IMR-90 (cell line): ENCODE data around the gene ARMS2. TPM values are rescaled to one million over a fixed set of nuclear protein-coding genes. Genes with fewer than 3 reads are reported as not detected.

Experiments
- ATAC-seq: fragments of 200-7000 bp; cut with Tn5 transposase; 2 replicates; pipeline ENCODE4 v1.9.1; 2020; ENCODE audit warnings: low read depth, mild to moderate bottlenecking, moderate library complexity
- BruUV-seq: library from RNA; stranded (reverse); fragments of 400-500 nt; replicated peaks from 2 replicates; lab custom pipeline; 2021; lab: Mats Ljungman, UMichigan
- CTCF ChIA-PET: fragments of 300-600 bp; formaldehyde crosslinking; extraction: SDS; loops from one replicate; lab custom pipeline; 2021; ENCODE audit warnings: antibody characterized with exemption; lab: Yijun Ruan, JAX
- POLR2A ChIA-PET: fragments of 300-600 bp; sonication (Branson Sonifier 250); formaldehyde crosslinking; loops from one replicate; lab custom pipeline; 2022; ENCODE audit warnings: antibody characterized with exemption; ENCODE audit not compliant: unreplicated experiment; lab: Charles Lee
- DNase-seq: peaks from one replicate; pipeline ENCODE4 v3.0.0; 2013
- H2AFZ ChIP-seq: replicated peaks from 2 replicates; pipeline ENCODE3; 2013; ENCODE audit warnings: low read length, mild to moderate bottlenecking; ENCODE audit not compliant: poor library complexity
- H2AK5ac ChIP-seq: 2 replicates; pipeline ENCODE4 v1.6.1; 2013; ENCODE audit warnings: low read depth, low read length, inconsistent platforms
- H2AK9ac ChIP-seq: replicated peaks from 2 replicates; pipeline ENCODE3; 2013; ENCODE audit warnings: mild to moderate bottlenecking, low read depth, low read length, moderate library complexity; ENCODE audit not compliant: poor library complexity
- H2BK120ac ChIP-seq: 2 replicates; pipeline ENCODE4 v1.6.1; 2013; ENCODE audit warnings: low read depth, low read length, inconsistent platforms
- H2BK15ac ChIP-seq: 3 replicates; pipeline ENCODE4 v1.6.1; 2013; ENCODE audit warnings: low read depth, low read length, inconsistent platforms
- H2BK20ac ChIP-seq: 2 replicates; pipeline ENCODE4 v1.6.1; 2013; ENCODE audit warnings: low read depth, mild to moderate bottlenecking, inconsistent platforms, low read length, moderate library complexity
- H2BK5ac ChIP-seq: 2 replicates; pipeline ENCODE4 v1.6.1; 2013; ENCODE audit warnings: mild to moderate bottlenecking, low read depth, low read length, inconsistent platforms; ENCODE audit not compliant: poor library complexity, severe bottlenecking
- H3K14ac ChIP-seq: replicated peaks from 2 replicates; pipeline ENCODE4 v1.6.1; 2013; ENCODE audit warnings: low read depth, low read length, inconsistent platforms
- H3K18ac ChIP-seq: 2 replicates; pipeline ENCODE4 v1.6.1; 2013; ENCODE audit warnings: low read depth, low read length, control low read depth
- H3K23ac ChIP-seq: 2 replicates; pipeline ENCODE4 v1.6.1; 2013; ENCODE audit warnings: low read depth, low read length, inconsistent platforms
- H3K27ac ChIP-seq: 2 replicates; pipeline ENCODE4 v1.5.1; 2013; ENCODE audit warnings: mild to moderate bottlenecking, control low read depth, low read length; ENCODE audit not compliant: insufficient read depth
- H3K27me3 ChIP-seq: 2 replicates; pipeline ENCODE4 v1.6.1; 2013; ENCODE audit warnings: low read length; ENCODE audit not compliant: control insufficient read depth, insufficient read depth
- H3K36me3 ChIP-seq: 2 replicates; pipeline ENCODE4 v1.6.1; 2013; ENCODE audit warnings: low read length, mixed read lengths; ENCODE audit not compliant: control insufficient read depth, insufficient read depth
- H3K4ac ChIP-seq: 2 replicates; pipeline ENCODE4 v1.6.1; 2013; ENCODE audit warnings: low read depth, low read length, inconsistent platforms
- H3K4me1 ChIP-seq: 2 replicates; pipeline ENCODE4 v1.6.1; 2013; ENCODE audit warnings: low read length, mixed read lengths; ENCODE audit not compliant: control insufficient read depth, insufficient read depth
- H3K4me2 ChIP-seq: 2 replicates; pipeline ENCODE4 v1.6.1; 2013; ENCODE audit warnings: low read depth, mild to moderate bottlenecking, control low read depth, low read length, moderate library complexity
- H3K4me3 ChIP-seq: 2 replicates; pipeline ENCODE4 v1.5.1; 2013; ENCODE audit warnings: low read depth, mild to moderate bottlenecking, control low read depth, low read length, moderate library complexity; ENCODE audit not compliant: insufficient read depth
- H3K56ac ChIP-seq: 2 replicates; pipeline ENCODE4 v1.6.1; 2013; ENCODE audit warnings: low read length, inconsistent platforms; ENCODE audit not compliant: insufficient read depth; ENCODE audit errors: extremely low read depth
- H3K79me1 ChIP-seq, 2 experiments: 2 replicates each; pipeline ENCODE4 v1.6.1; 2013; ENCODE audit warnings: low read length in 2 of 2, inconsistent platforms in 1 of 2, low read depth in 1 of 2
- H3K9ac ChIP-seq: 2 replicates; pipeline ENCODE4 v1.6.1; 2013; ENCODE audit warnings: low read depth, low read length, control low read depth
- H3K9me1 ChIP-seq: 2 replicates; pipeline ENCODE4 v1.6.1; 2013; ENCODE audit warnings: low read length, inconsistent platforms; ENCODE audit not compliant: insufficient read depth
- H3K9me3 ChIP-seq: 2 replicates; pipeline ENCODE4 v1.6.1; 2013; ENCODE audit warnings: low read length; ENCODE audit not compliant: control insufficient read depth, insufficient read depth
- H4K20me1 ChIP-seq: 2 replicates; pipeline ENCODE4 v1.6.1; 2013; ENCODE audit warnings: low read length, inconsistent platforms; ENCODE audit not compliant: insufficient read depth
- H4K5ac ChIP-seq: 2 replicates; pipeline ENCODE4 v1.6.1; 2013; ENCODE audit warnings: mild to moderate bottlenecking, low read depth, low read length, control low read depth
- H4K8ac ChIP-seq, 2 experiments: 2 replicates each; pipeline ENCODE4 v1.6.1; 2013; ENCODE audit warnings: low read depth in 2 of 2, low read length in 2 of 2, control low read depth in 1 of 2, inconsistent platforms in 1 of 2
- H4K91ac ChIP-seq: 2 replicates; pipeline ENCODE4 v1.6.1; 2013; ENCODE audit warnings: low read depth, low read length, inconsistent platforms; ENCODE audit not compliant: insufficient read depth
- CEBPB ChIP-seq: IDR thresholded peaks from 2 replicates; pipeline ENCODE4 v1.6.1; 2012; ENCODE audit warnings: low read depth, low read length, improper control_type of control experiment
- MAFK ChIP-seq: IDR thresholded peaks from 2 replicates; pipeline ENCODE4 v1.6.1; 2012; ENCODE audit warnings: low read depth, low read length, improper control_type of control experiment
- MAZ ChIP-seq: IDR thresholded peaks from 2 replicates; pipeline ENCODE4 v1.6.1; 2012; ENCODE audit warnings: low read depth, mild to moderate bottlenecking, low read length, improper control_type of control experiment, moderate library complexity, borderline replicate concordance
- MXI1 ChIP-seq: IDR thresholded peaks from 2 replicates; pipeline ENCODE4 v1.6.1; 2012; ENCODE audit warnings: low read depth, mild to moderate bottlenecking, low read length, moderate library complexity, borderline replicate concordance
- POLR2A ChIP-seq: IDR thresholded peaks from 2 replicates; pipeline ENCODE4 v1.6.1; 2012; ENCODE audit warnings: mild to moderate bottlenecking, low read depth, low read length
- WGBS, 2 experiments: methylation state at CpG; one replicate each; pipeline versions ENCODE4 v1.1.5 to v1.1.7; 2013; ENCODE audit warnings: missing lambda C conversion rate in 2 of 2; ENCODE audit not compliant: insufficient read length in 1 of 2; ENCODE audit errors: extremely low coverage in 2 of 2; 5-methylcytosine and 5-hydroxymethylcytosine counted together
- dilution Hi-C: fragments of 300-500 bp; cut with HindIII; formaldehyde crosslinking; loops from one replicate; pipeline ENCODE4 v1.14.3; 2018; ENCODE audit warnings: low sequenced_read_pairs; ENCODE audit not compliant: unreplicated experiment
- in situ Hi-C: fragments of 300-500 bp; cut with MboI; formaldehyde crosslinking; loops from 3 replicates; pipeline ENCODE4 v1.14.3; 2019; ENCODE audit warnings: low sequenced_read_pairs, inconsistent platforms, mixed read lengths
- intact Hi-C: fragments of 100-400 bp; cut with micrococcal nuclease; formaldehyde crosslinking; loops from 2 replicates; pipeline ENCODE4 v1.10.0; 2022
- microRNA-seq, 2 experiments: library from miRNA; stranded (forward) in 1 of 2; unstranded in 1 of 2; fragments of 10-50 nt in 1 of 2; fragments of <30 nt in 1 of 2; gene quantifications in 1 of 2; microRNA quantifications in 1 of 2; one replicate each; pipeline versions ENCODE3 to v1.1.0; 2013 to 2020; ENCODE audit not compliant: insufficient read depth in 1 of 2, insufficient read length in 1 of 2, unreplicated experiment in 1 of 2
- polyA plus RNA-seq, 3 experiments: library from polyadenylated mRNA; depleted of rRNA; stranded (reverse); fragments of >200 nt; gene quantifications; 2 replicates each; pipeline ENCODE4 v1.2.3, GENCODE V29; 2012; ENCODE audit warnings: low replicate concordance in 1 of 3
- small RNA-seq, 5 experiments: library from RNA; depleted of rRNA; stranded (forward); fragments of <200 nt; gene quantifications; one replicate each; pipeline ENCODE3, GENCODE V24; 2012
- total RNA-seq: library from RNA; depleted of rRNA; stranded (reverse); fragments of >200 nt; gene quantifications from 2 replicates; pipeline ENCODE4 v1.2.3, GENCODE V29; 2012; rRNA removed

Gene ARMS2
- total and polyA plus RNA-seq, 2 of the 4 experiments (the other 2 are of a cell fraction), result not detected

DNA sequence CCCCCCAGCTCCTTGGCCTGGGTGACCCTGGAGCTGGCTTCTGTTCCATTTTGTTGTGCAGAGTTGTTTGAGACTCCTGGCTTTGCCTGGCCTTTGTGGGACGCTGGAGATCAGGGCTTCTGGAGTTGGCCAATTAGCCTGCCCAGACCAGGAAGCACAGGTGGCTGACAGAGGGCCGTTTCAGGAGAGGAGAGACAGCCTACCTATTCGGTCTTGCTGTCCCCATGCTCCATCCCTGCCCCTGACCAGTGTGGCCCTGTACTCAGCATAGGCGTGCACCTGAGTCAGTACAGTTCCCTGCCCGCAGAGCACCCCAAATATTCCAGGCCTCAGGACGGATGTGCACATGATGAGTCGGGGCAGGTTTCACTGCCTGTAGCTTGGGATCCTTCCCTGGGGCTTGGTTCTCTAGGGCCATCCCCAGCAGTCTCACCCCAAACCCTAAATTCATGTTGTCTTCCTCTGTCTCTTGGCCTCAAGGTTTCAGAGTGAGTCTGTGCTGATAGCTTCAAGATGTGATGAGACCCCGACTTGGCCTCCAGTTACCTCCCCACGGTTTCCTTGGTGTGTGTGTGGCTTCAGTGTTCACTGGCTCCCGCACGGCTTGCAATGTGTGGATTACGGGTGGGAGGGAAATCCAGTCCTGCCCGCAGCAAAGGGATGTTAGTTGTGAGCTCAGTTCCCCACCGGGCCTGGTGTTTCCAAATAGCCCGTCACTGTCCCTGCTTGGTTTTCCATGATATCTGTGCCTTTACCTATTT, 51.6 kb downstream of the ARMS2 start:
- Histone ChIP-seq H3K27me3 (no peaks in the 10 kb centered on the region), H3K4me2 (no peak overlapping the region), H3K23ac (no peak overlapping the region), H3K36me3 (peaks cover 25% of the 10 kb centered on the region), H3K9me3 (no peaks in the 10 kb centered on the region), H2AK5ac (no peak overlapping the region), H3K9me1 (peaks cover 3% of the 10 kb centered on the region), H3K4ac (no peak overlapping the region), H4K8ac (no peak overlapping the region), H4K20me1 (peaks cover 8% of the 10 kb centered on the region), H3K18ac (no peak overlapping the region), H3K56ac (no peak overlapping the region), H2BK15ac (no peak overlapping the region), H3K79me1 (no peaks in the 10 kb centered on the region; a peak in 1 of 4 replicates), H3K27ac (no peak overlapping the region), H3K9ac (no peak overlapping the region), H2BK120ac (no peak overlapping the region), H2AFZ (no peak overlapping the region), H3K4me3 (no peak overlapping the region), H2BK20ac (no peak overlapping the region), H3K4me1 (peaks cover 6% of the 10 kb centered on the region), H4K91ac (no peak overlapping the region), H2BK5ac (no peak overlapping the region), H4K5ac (no peak overlapping the region), H3K14ac (no peak overlapping the region), H2AK9ac (peak overlapping the region; percentile 68)
- WGBS, 2 experiments, result 94% methylated on average over 8 of the region's 15 CpGs; no CpG with 5 or more reads in 1 of the 2 experiments
- DNase-seq, result no peak
- ChIA-PET CTCF (no interaction called here), POLR2A (no interaction called here)
- in situ Hi-C loops (no loop called here), intact Hi-C loops (loop anchor here (2.0 kb wide), 1 partner anchor 37 kb away; no protein-coding TSS in a partner anchor), dilution Hi-C loops (no loop called here)
- BruUV-seq, result no TSS peak
- ATAC-seq, result no peak
- TF ChIP-seq POLR2A (no peak), CEBPB (no peak), MXI1 (no peak), MAFK (no peak), MAZ (no peak)

Small RNA genes within 50 kb of the gene (microRNA-seq; reads per million reads assigned to microRNA genes)
- 0 to 1.0 reads per million in 2 experiments for gene MIR3941

Small RNA genes within 50 kb of the gene (small RNA-seq; reads per million reads assigned to genes)
- 0 to 2.3 (median 0) reads per million in 5 experiments for gene MIR3941

Other genes starting within 250 kb of the ARMS2 start
- gene BTBD16, start 183.4 kb upstream of the ARMS2 start, total RNA-seq, result not detected in 2 replicates
- not detected in 2 replicates for gene BTBD16, start 183.4 kb upstream of the ARMS2 start, polyA plus RNA-seq (2012; rRNA removed)
- 7.2 and 12.5 TPM in 2 replicates for gene PLEKHA1, start 79.9 kb upstream of the ARMS2 start, total RNA-seq
- 7.4 and 9.5 TPM in 2 replicates for gene PLEKHA1, start 79.9 kb upstream of the ARMS2 start, polyA plus RNA-seq (2012; rRNA removed)
- 23.1 and 28.5 TPM in 2 replicates for gene HTRA1, start 6.9 kb downstream of the ARMS2 start, total RNA-seq
- 94.9 and 108 TPM in 2 replicates for gene HTRA1, start 6.9 kb downstream of the ARMS2 start, polyA plus RNA-seq (2012; rRNA removed)
- gene DMBT1, start 106.1 kb downstream of the ARMS2 start, total RNA-seq, result under 0.01 TPM in 1 of 2 replicates, not detected in the other
- not detected in 2 replicates for gene DMBT1, start 106.1 kb downstream of the ARMS2 start, polyA plus RNA-seq (2012; rRNA removed)
- not detected in 2 replicates for gene C10orf120, start 245.2 kb downstream of the ARMS2 start, total RNA-seq
- gene C10orf120, start 245.2 kb downstream of the ARMS2 start, polyA plus RNA-seq (2012; rRNA removed), result not detected in 2 replicates